ENCODE results near the gene CD33.

- TF ChIP-seq SIN3A (conservative IDR thresholded peaks at IDR 0.05 in 1 of 2, IDR thresholded peaks at IDR 0.05 in 1 of 2; ENCODE audit: low read depth in 1 of 2, low read length in 2 of 2) (no peak), CTCF (IDR thresholded peaks at IDR 0.05; ENCODE audit: control extremely low read depth in 1 of 3, insufficient read depth in 1 of 3, low read depth in 1 of 3, low read length in 3 of 3) (no peak), MAFK (IDR thresholded peaks at IDR 0.05; ENCODE audit: low read depth, low read length) (no peak), PHF8 (conservative IDR thresholded peaks at IDR 0.05; ENCODE audit: low read depth, low read length) (no peak), SP2 (IDR thresholded peaks at IDR 0.05; ENCODE audit: low read length) (no peak), TAF1 (IDR thresholded peaks at IDR 0.05; ENCODE audit: low read depth, low read length) (no peak), KDM5A (IDR thresholded peaks at IDR 0.05; ENCODE audit: low read length) (no peak), EZH2 (IDR thresholded peaks at IDR 0.05; ENCODE audit: low read depth, low read length, severe bottlenecking) (no peak), POLR2AphosphoS5 (IDR thresholded peaks at IDR 0.05; ENCODE audit: low read depth, low read length) (no peak)
Measured at GRCh38 chr19:51220996-51221395, 3.9 kb upstream of the CD33 start.
